Suprapubic skin (tissue), 4 donors: ENCODE results near the gene KANSL1.

Experiments used
- EP300 ChIP-seq: sonication (generic); formaldehyde crosslinking; IDR thresholded peaks from one replicate; pipeline ENCODE4 v1.6.1; 2017; ENCODE audit warnings: antibody characterized with exemption
- POLR2A ChIP-seq, 2 donors: fragments of 450-650 bp; IDR thresholded peaks; one replicate each; pipeline ENCODE4 v1.6.1; 2017; ENCODE audit warnings: antibody characterized with exemption in 2 of 2, mild to moderate bottlenecking in 2 of 2, moderate library complexity in 2 of 2
- POLR2AphosphoS5 ChIP-seq, 3 donors: sonication (generic); formaldehyde crosslinking; IDR thresholded peaks; one replicate each; pipeline ENCODE4 v1.6.1; 2017; ENCODE audit warnings: antibody characterized with exemption in 3 of 3
- TF ChIP-seq, protein P1 (sequence below), 2 donors: fragments of 200-600 bp in 1 of 2; fragments of 450-650 bp in 1 of 2; sonication (generic) in 1 of 2; IDR thresholded peaks; one replicate each; pipeline ENCODE4 v1.5.1; 2016 to 2019; ENCODE audit warnings: antibody characterized with exemption in 2 of 2, mild to moderate bottlenecking in 1 of 2, moderate library complexity in 1 of 2

GRCh38 chr17:46163316-46163715 lies 29.9 kb downstream of the KANSL1 start:
- no peak for TF ChIP-seq POLR2AphosphoS5 (IDR thresholded peaks at IDR 0.05)
- TF ChIP-seq POLR2A (IDR thresholded peaks at IDR 0.05): no peak
- TF ChIP-seq, protein P1, sequence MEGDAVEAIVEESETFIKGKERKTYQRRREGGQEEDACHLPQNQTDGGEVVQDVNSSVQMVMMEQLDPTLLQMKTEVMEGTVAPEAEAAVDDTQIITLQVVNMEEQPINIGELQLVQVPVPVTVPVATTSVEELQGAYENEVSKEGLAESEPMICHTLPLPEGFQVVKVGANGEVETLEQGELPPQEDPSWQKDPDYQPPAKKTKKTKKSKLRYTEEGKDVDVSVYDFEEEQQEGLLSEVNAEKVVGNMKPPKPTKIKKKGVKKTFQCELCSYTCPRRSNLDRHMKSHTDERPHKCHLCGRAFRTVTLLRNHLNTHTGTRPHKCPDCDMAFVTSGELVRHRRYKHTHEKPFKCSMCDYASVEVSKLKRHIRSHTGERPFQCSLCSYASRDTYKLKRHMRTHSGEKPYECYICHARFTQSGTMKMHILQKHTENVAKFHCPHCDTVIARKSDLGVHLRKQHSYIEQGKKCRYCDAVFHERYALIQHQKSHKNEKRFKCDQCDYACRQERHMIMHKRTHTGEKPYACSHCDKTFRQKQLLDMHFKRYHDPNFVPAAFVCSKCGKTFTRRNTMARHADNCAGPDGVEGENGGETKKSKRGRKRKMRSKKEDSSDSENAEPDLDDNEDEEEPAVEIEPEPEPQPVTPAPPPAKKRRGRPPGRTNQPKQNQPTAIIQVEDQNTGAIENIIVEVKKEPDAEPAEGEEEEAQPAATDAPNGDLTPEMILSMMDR (IDR thresholded peaks at IDR 0.05): no peak
- no peak for TF ChIP-seq EP300
